AG09309 (cell line): Measurements from ENCODE around the gene RHO.
"Not testable (repeated sequence)": the region's sequence is repeated elsewhere in the genome, so short reads cannot be mapped to it uniquely, and the experiment has no call there.

Experiments
- DNase-seq: peaks from one replicate; pipeline ENCODE4 v3.0.0-alpha.2; 2010; ENCODE audit warnings: low read depth
- H3K4me3 ChIP-seq: 2 replicates; pipeline ENCODE4 v1.5.1; 2011; ENCODE audit warnings: mild to moderate bottlenecking, low read depth, low read length, moderate library complexity; ENCODE audit not compliant: control insufficient read depth
- TF ChIP-seq, protein P1 (sequence below): IDR thresholded peaks from 2 replicates; pipeline ENCODE4 v1.5.1; 2011; ENCODE audit warnings: mild to moderate bottlenecking, low read depth, low read length, inconsistent platforms; ENCODE audit not compliant: insufficient read depth, control insufficient read depth; ENCODE audit errors: missing control alignments

RHO gene

DNA sequence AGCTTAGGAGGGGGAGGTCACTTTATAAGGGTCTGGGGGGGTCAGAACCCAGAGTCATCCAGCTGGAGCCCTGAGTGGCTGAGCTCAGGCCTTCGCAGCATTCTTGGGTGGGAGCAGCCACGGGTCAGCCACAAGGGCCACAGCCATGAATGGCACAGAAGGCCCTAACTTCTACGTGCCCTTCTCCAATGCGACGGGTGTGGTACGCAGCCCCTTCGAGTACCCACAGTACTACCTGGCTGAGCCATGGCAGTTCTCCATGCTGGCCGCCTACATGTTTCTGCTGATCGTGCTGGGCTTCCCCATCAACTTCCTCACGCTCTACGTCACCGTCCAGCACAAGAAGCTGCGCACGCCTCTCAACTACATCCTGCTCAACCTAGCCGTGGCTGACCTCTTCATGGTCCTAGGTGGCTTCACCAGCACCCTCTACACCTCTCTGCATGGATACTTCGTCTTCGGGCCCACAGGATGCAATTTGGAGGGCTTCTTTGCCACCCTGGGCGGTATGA, at the start of gene RHO:
RHO (plus strand) TSS at position 51 of the 512 bp plus-strand sequence; CDS start at position 146, 95 bp downstream.
- H3K4me3 ChIP-seq: no peak within 1 kb of the TSS
- no peak for DNase-seq
- TF ChIP-seq, protein P1, sequence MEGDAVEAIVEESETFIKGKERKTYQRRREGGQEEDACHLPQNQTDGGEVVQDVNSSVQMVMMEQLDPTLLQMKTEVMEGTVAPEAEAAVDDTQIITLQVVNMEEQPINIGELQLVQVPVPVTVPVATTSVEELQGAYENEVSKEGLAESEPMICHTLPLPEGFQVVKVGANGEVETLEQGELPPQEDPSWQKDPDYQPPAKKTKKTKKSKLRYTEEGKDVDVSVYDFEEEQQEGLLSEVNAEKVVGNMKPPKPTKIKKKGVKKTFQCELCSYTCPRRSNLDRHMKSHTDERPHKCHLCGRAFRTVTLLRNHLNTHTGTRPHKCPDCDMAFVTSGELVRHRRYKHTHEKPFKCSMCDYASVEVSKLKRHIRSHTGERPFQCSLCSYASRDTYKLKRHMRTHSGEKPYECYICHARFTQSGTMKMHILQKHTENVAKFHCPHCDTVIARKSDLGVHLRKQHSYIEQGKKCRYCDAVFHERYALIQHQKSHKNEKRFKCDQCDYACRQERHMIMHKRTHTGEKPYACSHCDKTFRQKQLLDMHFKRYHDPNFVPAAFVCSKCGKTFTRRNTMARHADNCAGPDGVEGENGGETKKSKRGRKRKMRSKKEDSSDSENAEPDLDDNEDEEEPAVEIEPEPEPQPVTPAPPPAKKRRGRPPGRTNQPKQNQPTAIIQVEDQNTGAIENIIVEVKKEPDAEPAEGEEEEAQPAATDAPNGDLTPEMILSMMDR: no peak

- not testable (repeated sequence) for H3K4me3 ChIP-seq, DNase-seq
These were observed 47.1 kb upstream of the RHO start for GRCh38 chr3:129481225-129481765.

GRCh38 chr3:129481766-129482332, 46.6 kb upstream of the RHO start:
- TF ChIP-seq, protein P1: no peak
- H3K4me3 ChIP-seq: no peak overlapping the region
- no peak for DNase-seq

DNA sequence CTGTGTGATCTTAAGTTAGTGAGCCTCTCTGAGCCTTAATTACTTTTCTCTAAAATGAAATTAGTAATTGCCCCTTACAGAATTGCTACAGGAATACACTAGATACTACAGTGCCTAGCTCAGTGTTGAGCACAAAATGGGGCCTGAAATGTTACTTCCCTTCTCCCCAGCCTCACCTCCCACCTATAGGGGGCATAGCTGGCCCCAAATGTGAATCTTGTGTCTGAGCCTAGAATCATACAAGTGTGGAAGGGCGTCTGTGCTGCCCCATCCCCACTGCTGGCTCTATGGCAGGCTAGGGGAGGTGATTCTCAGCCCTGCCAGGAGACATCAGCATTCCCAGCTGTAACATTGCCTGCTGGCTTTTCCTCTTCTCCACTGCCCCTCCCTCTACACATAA, 45.7 kb upstream of the RHO start:
- TF ChIP-seq, protein P1: no peak
- no peak for DNase-seq
- no peak overlapping the region for H3K4me3 ChIP-seq

DNA sequence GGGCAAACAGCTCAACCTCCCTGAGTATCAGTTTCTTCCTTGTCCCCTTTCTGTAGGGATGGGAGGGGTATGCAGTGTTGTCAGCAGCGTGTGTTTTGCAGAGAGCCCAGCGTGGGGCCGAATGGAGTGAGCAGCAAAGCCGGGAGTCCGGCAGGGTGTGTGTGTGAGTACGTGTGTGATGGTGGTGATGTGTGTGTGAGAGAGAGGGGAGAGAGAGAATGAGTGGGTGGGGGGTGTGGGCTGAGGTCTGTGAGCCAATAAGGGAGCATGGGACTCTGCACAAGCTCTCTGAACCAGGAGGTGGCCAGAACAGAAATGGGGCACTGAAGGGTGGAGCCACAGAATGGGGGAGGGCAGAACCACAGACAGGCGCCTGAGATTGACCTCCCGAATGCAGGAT, 44.6 kb upstream of the RHO start:
- TF ChIP-seq, protein P1: no peak
- DNase-seq: no peak
- no peak overlapping the region for H3K4me3 ChIP-seq

DNA sequence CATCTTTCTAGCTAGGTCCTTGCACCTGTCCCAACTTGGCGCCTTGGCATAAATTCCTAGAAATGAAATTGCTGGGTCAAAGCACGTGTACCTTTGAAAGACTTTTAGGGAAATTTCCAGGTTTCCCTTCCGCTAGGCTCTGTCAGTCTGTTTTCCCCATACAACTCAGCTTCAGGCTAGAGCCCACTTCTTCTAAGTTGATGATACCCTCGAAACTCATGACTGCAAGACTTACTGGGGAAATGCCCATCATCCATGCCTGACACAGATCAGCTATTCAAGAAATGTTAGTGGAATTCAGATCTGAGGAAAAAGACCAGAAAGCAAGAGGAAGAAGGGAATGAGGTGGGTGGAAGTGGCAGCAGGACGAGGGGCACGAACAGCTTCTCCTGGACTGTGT, 43.3 kb upstream of the RHO start:
- not testable (repeated sequence) for DNase-seq, H3K4me3 ChIP-seq

- DNase-seq: peak; percentile 98
- TF ChIP-seq, protein P1: no peak
- no peak overlapping the region for H3K4me3 ChIP-seq
These were observed 42.4 kb upstream of the RHO start for GRCh38 chr3:129485721-129486663.
